Hematopoietic multipotent progenitor cell treated with erythropoietin and hydrocortisone succinate and interleukin-3 and kit ligand, for 17 days (in vitro differentiated cells): ENCODE measurements around the gene NOTCH2.
"Not testable (repeated sequence)": the region's sequence is repeated elsewhere in the genome, so short reads cannot be mapped to it uniquely, and the experiment has no call there.

Source experiments
- DNase-seq: peaks from one replicate; pipeline ENCODE4 v3.0.0-alpha.2; 2015; ENCODE audit warnings: low spot score

The NOTCH2 gene

DNA sequence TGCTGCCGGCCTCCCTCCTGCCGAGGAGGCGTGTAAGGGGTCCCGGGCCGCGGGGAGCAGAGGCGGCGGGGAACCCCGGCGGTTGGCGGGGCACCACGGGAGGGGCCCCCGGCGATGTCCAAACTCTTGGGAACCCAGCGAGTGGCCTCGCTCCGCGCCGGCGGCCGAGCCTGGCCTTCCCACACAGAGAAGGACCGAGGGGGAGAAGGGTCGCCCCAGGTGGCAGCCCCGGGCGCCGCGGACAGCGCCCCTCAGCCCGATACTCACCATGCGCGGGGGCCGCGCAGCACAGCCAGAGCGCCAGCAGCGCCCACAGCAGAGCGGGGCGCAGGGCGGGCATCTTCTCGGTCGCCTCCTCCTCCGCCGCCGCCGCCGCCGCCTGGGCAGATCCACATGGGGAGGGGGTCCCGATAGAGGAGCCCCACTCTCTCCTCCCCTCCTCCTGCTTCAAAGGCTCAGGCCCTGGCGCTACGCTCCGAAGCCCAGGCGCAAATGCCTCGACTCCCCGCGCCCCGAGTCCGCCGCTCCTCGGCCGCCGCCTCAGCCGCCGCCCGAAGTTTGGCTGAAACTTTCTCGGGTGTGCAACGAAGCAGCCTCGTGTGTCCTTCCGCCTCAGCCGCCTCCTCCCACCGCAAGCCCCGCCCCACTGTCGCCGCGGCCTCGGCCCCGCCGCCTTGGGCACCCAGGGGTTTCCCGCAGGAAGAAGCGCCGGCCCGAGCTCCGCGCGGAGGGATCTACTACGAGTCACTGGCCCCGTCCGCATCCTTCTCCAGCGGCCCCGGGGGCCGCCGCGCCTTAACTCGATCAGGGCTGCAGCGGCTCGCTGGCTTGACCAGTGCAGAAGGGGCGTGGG lies at the start of gene NOTCH2:
Gene NOTCH2, minus strand, starts transcription at position 596 of the 853 bp plus-strand sequence. Its CDS starts 256 bp downstream, at position 340.
- DNase-seq, result not testable (repeated sequence)

GRCh38 chr1:120117371-120118177 lies 48.1 kb upstream of the NOTCH2 start:
- not testable (repeated sequence) for DNase-seq

DNA sequence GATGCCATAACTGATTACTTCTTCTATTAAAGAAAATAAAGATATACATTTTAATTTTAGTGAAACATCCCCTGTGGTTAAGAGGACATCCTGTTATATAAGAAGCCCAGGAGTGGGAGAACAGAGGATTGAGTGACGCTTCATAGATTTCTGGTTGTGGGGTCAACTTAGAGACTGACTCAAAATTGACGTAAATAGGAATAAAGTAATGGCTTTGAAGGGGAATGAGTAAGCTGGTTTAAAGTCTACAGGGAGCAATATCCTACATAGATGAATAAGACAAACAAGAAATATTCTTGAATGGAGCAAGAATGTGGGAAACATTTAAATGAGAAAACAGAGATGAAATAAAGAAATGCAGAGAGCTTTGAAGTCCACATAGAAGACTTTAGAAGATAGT lies 46.6 kb upstream of the NOTCH2 start:
- DNase-seq, result not testable (repeated sequence)

GRCh38 chr1:120113134-120113533 lies 43.7 kb upstream of the NOTCH2 start:
- DNase-seq, result not testable (repeated sequence)

- DNase-seq, result not testable (repeated sequence)
Measured at GRCh38 chr1:120112212-120112611, 42.8 kb upstream of the NOTCH2 start.

DNA sequence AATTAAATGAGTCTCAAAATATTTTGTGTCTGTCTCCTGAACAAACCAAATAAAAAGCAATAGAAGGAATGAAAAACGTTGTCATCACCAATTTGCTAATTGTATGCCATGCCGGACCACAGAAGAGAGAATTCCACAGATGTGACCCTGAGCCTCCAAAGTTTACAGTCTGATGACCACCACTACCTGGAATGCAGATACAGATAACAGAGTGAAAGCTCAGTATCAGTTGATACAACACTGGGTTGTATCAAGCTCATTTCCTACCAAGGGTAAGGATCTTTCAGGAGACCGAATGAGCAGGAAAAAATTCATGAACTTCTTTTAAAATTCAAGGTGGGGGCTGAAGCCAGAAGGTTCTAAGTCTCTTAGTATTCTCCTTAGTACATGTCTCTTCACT lies 42.3 kb upstream of the NOTCH2 start:
- not testable (repeated sequence) for DNase-seq

DNA sequence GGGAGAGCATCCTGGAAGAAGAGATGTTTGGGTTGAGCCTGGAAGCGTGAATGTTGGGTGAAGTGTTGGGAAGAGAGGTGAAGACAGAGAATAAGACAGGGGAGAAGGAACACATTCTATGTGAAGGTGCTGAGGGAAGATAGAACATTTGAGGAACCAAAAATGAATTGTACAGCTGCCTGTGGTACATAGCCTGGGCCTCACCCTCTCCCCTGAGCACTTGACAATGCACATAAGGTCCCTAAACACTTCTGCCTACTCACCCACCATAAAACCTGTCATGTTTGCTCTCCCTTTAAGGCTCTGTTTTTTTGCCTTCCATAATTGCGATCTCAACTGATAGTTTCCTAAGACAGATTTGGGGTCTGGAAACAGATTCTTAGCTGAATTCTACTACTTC lies 41.5 kb upstream of the NOTCH2 start:
- DNase-seq, result not testable (repeated sequence)

DNA sequence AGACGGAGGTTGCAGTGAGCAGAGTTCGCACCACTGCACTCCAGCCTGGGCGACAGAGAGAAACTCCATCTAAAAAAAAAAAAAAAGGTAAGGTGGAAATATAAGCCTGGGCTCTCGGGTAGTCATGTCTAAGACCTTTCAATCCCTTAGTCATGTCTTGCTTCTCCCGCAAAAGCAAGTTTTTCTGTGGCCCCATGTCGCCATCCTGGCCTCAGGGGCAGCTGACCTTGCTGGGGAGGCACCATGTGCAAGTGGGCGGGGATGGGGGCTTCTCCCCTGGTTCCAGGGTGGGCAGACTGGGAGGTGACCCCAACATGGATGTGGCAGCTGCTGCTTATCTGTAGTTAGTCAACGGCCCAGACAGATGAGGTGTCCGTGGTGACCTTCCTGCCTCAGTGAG lies 40.2 kb upstream of the NOTCH2 start:
- not testable (repeated sequence) for DNase-seq

DNA sequence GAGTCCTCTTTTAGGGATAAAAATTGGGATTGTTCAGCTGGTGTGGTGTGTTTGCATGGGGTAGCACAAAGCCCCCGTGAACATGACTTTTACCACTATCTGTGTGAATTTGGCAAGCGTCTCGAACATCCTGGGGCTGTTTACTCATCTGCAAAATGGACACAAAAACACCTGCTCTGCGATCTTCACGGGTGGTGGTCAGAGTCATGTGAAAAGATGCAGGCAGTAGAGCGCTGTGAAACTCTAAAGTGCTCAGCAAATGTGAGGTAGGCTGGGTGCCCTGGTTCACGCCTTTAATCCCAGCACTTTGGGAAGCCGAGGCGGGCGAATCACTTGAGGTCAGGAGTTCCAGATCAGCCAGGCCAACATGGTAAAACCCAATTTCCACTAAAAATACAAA lies 39.7 kb upstream of the NOTCH2 start:
- DNase-seq, result not testable (repeated sequence)

GRCh38 chr1:120105288-120105687 lies 35.8 kb upstream of the NOTCH2 start:
- not testable (repeated sequence) for DNase-seq

GRCh38 chr1:120103768-120104167 lies 34.3 kb upstream of the NOTCH2 start:
- not testable (repeated sequence) for DNase-seq

- not testable (repeated sequence) for DNase-seq
Measured at GRCh38 chr1:120101593-120101992, 32.1 kb upstream of the NOTCH2 start.

- DNase-seq, result not testable (repeated sequence)
Measured at GRCh38 chr1:120100590-120100989, 31.1 kb upstream of the NOTCH2 start.

- DNase-seq, result not testable (repeated sequence)
Measured at GRCh38 chr1:120098986-120099759, 29.7 kb upstream of the NOTCH2 start.

GRCh38 chr1:120096981-120097545 lies 27.6 kb upstream of the NOTCH2 start:
- DNase-seq, result not testable (repeated sequence)

DNA sequence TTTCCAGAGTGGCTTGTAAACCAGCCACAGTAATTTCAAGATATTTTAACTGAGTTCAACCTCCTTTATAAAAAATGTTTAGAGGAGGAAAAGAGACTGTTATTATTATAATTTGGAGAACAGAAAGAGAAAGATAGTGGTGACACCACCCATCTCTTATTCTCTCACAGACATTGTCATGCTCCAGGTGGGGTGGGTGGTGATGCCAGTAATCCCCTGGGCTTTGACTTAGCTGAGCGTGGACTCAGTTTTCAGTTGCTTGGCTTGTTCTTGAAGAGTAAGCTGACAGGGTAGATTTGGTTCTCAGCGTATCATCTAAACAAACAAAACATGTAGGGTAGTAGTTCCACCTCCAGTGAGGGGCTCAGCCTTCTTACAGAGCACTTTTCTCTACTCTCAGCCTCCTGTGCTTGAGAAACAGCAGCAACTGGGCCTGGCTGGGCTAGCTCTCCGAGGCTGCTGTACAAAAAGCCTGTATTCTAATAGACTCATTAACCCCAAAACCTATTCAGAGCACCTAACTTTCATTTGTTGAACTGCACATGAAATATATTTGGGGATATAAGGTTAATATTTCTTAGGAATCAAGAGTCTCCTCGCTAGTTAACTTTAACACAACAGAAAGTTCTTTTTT lies 24.2 kb upstream of the NOTCH2 start:
- DNase-seq, result not testable (repeated sequence)

- not testable (repeated sequence) for DNase-seq
Measured at GRCh38 chr1:120092232-120093218, 23.1 kb upstream of the NOTCH2 start.

- DNase-seq, result not testable (repeated sequence)
Measured at GRCh38 chr1:120090830-120091229, 21.4 kb upstream of the NOTCH2 start.

DNA sequence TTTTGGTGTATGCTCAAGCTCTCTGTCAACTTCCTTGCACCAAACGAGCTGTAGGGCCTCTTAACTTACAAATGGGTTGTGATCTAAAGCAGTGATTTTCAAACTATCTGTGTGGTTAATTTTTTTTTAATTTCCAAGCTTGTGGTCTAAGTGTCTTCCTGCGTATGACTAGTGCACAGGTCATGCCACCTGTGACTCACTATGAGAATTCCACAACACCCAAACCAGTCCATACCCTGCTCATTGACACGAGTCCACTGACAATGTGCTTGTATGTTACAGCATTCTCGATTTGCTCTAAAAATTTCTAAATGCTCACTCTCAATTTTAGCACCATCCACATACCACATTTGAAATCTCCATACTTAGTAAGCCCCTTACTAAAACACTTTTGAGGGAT lies 18.5 kb upstream of the NOTCH2 start:
- not testable (repeated sequence) for DNase-seq

GRCh38 chr1:120069920-120070214 lies 405 bp upstream of the NOTCH2 start:
- not testable (repeated sequence) for DNase-seq
